ENCODE measurements around the gene C5orf58. TPM values are rescaled to one million over a fixed set of nuclear protein-coding genes. Genes with fewer than 3 reads are reported as not detected.

C5orf58 gene
- total RNA-seq, 2 donors from 2014 or later, result 15.7 TPM; not detected in 1

DNA sequence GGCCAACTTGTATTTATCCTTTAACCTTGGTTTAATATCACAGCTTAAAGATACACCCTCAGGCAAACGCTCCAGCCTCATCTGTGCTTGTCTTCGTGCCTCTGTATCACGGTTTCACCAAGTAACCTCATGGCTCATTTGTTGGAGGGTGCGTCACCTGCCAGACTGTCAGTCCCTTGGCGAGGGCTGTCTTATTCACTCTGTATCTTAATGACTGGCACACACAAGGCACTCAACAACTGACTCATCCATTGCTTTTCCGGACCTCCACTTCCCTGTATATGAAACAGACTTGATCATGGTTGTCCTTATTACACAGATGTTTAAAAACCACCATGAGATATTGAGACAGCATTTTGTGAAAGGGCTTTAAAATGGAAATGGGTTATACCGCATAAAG, 36.8 kb downstream of the C5orf58 start:
- 82% methylated on average over 7 of the region's 7 CpGs for WGBS
- DNase-seq (ENCODE audit: low spot score), result no peak
- intact Hi-C loops (cut with DNase I), result loop anchor here (5.0 kb wide), 2 partner anchors 123 to 153 kb away; no protein-coding TSS in a partner anchor

DNA sequence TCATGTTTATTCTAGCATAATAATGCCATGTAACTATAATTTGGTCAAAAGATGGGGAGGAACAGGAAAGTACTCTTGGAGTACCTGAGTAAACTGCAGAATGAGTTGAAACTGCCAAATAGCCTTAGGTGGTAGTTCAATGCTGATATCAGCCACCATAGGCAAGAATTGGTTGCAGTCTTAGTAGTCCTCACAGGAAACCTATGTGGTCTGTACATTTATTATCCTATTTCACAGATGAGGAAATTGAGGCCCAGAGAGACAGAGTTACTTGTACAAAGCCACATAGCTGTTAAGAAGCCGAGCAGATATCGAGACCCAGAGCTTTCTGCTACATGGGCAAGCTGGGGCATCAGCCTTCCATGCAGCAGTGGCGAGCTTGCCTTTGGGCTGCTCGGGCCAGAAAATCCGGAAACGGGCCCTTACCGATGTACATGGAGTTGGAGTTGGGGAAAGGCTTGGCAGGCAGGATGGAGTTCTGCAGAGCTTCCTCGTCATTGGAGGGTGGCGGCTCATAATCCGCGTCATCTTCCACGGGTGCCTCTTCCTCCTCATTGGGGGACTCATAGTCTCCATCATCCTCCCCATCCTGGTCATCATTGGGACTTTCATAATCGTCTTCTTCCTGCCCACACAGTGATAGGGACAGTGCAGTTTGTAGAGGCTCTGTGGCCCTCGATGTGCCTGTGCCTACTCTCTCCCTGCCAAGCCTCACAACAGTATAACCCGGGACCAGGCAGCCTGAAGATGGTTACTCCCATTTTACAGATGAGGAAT, 37.7 kb downstream of the C5orf58 start:
- H3K4me1 ChIP-seq (replicated peaks), result no peaks in the 10 kb centered on the region
- WGBS, result 84% methylated on average over 15 of the region's 15 CpGs
- H3K9me3 ChIP-seq, result no peaks in the 10 kb centered on the region
- no peak overlapping the region for H3K4me3 ChIP-seq
- H3K27ac ChIP-seq, result peak overlapping the region in 1 of 2 donors; percentile 35
- TF ChIP-seq POLR2A (IDR thresholded peaks at IDR 0.05), result no peak
- TF ChIP-seq, protein P1, sequence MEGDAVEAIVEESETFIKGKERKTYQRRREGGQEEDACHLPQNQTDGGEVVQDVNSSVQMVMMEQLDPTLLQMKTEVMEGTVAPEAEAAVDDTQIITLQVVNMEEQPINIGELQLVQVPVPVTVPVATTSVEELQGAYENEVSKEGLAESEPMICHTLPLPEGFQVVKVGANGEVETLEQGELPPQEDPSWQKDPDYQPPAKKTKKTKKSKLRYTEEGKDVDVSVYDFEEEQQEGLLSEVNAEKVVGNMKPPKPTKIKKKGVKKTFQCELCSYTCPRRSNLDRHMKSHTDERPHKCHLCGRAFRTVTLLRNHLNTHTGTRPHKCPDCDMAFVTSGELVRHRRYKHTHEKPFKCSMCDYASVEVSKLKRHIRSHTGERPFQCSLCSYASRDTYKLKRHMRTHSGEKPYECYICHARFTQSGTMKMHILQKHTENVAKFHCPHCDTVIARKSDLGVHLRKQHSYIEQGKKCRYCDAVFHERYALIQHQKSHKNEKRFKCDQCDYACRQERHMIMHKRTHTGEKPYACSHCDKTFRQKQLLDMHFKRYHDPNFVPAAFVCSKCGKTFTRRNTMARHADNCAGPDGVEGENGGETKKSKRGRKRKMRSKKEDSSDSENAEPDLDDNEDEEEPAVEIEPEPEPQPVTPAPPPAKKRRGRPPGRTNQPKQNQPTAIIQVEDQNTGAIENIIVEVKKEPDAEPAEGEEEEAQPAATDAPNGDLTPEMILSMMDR (IDR thresholded peaks at IDR 0.05), result no peak
- no peak for TF ChIP-seq POLR2AphosphoS5 (IDR thresholded peaks at IDR 0.05)
- H3K36me3 ChIP-seq, result no peaks in the 10 kb centered on the region
- peaks cover 4% of the 10 kb centered on the region for H3K27me3 ChIP-seq (replicated peaks; ENCODE audit: insufficient read depth)
- intact Hi-C loops (cut with DNase I), result no loop called here
- no peak for DNase-seq (ENCODE audit: low spot score)

More for the DNA sequence above, 36.8 kb downstream of the C5orf58 start:
- Histone ChIP-seq H3K4me3 (no peak overlapping the region), H3K27me3 (replicated peaks; ENCODE audit: insufficient read depth) (peaks cover 4% of the 10 kb centered on the region), H3K4me1 (replicated peaks) (no peaks in the 10 kb centered on the region), H3K9me3 (no peaks in the 10 kb centered on the region), H3K36me3 (no peaks in the 10 kb centered on the region), H3K27ac (peak overlapping the region; percentile 31 to 42)
- TF ChIP-seq, protein P1 (IDR thresholded peaks at IDR 0.05), result no peak
- no peak for TF ChIP-seq POLR2A (IDR thresholded peaks at IDR 0.05)
- no peak for TF ChIP-seq POLR2AphosphoS5 (IDR thresholded peaks at IDR 0.05)

- no peaks in the 10 kb centered on the region for H3K4me1 ChIP-seq (replicated peaks)
- H3K9me3 ChIP-seq, result no peaks in the 10 kb centered on the region
- no peak overlapping the region for H3K27ac ChIP-seq
- no peak overlapping the region for H3K4me3 ChIP-seq
- no peaks in the 10 kb centered on the region for H3K27me3 ChIP-seq (replicated peaks; ENCODE audit: insufficient read depth)
- peak; percentile 12 for DNase-seq (ENCODE audit: low spot score)
- intact Hi-C loops (cut with DNase I), result no loop called here
- no peaks in the 10 kb centered on the region for H3K36me3 ChIP-seq
- TF ChIP-seq, protein P1 (IDR thresholded peaks at IDR 0.05), result peak in 1 of 4 experiments; percentile 17
- no peak for TF ChIP-seq POLR2AphosphoS5 (IDR thresholded peaks at IDR 0.05)
- no peak for TF ChIP-seq POLR2A (IDR thresholded peaks at IDR 0.05)
- WGBS, result 60% methylated on average over 8 of the region's 8 CpGs
Measured at GRCh38 chr5:170273968-170274710, 41.4 kb downstream of the C5orf58 start.

DNA sequence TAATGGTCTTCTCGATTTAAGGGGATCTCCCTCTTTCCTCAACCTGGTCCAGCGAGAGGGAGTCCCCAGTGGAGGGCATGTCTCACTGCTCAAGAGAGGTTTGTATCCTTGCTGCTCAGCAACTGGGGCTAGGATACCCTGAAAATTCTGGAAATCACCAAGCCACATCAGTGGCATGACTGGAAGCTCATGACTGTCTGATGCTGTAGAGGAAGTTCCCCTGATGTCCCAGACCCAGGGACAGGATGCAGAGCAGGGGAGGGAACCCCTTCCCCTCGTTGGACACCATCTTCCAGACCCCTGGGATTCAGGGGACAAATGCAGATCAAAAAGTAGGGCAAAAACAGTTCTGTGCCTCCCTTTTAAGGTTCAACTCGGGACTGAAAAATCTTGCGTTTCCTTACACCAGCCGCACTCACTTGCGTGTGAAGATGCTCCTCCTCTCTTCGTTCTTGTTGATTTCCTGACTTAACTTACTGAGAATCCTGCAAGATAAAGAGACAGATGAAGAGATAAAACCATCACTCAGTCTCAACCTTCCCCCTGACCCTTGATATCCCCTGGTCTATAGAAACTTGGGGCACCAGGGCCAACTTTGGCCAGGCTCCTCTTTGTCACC, 42.7 kb downstream of the C5orf58 start:
- Histone ChIP-seq H3K9me3 (no peaks in the 10 kb centered on the region), H3K4me1 (replicated peaks) (no peaks in the 10 kb centered on the region), H3K36me3 (no peaks in the 10 kb centered on the region), H3K27ac (no peak overlapping the region), H3K4me3 (no peak overlapping the region), H3K27me3 (replicated peaks; ENCODE audit: insufficient read depth) (no peaks in the 10 kb centered on the region)
- 75% methylated on average over 8 of the region's 8 CpGs for WGBS
- no peak for DNase-seq (ENCODE audit: low spot score)
- TF ChIP-seq, protein P1 (IDR thresholded peaks at IDR 0.05), result no peak
- TF ChIP-seq POLR2AphosphoS5 (IDR thresholded peaks at IDR 0.05), result no peak
- no peak for TF ChIP-seq POLR2A (IDR thresholded peaks at IDR 0.05)
- intact Hi-C loops (cut with DNase I), result no loop called here
